Osteocyte (in vitro differentiated cells): Measurements from ENCODE around the gene CYP4B1. TPM values are rescaled to one million over a fixed set of nuclear protein-coding genes. Genes with fewer than 3 reads are reported as not detected.
A peak's percentile ranks its signal among the peaks of the same experiment; 100 is the strongest.

Source experiments
- DNase-seq: peaks from one replicate; pipeline ENCODE4 v3.0.0; 2021; ENCODE audit warnings: mixed read lengths; ENCODE audit not compliant: unreplicated experiment; ENCODE audit errors: extremely low spot score
- H3K27ac Mint-ChIP-seq: one replicate; pipeline ENCODE4 v1.8.0; 2021; ENCODE audit warnings: mild to moderate bottlenecking, mixed read lengths; ENCODE audit not compliant: unreplicated experiment
- H3K27me3 Mint-ChIP-seq: one replicate; pipeline ENCODE4 v1.8.0; 2021; ENCODE audit warnings: mixed read lengths; ENCODE audit not compliant: unreplicated experiment
- H3K36me3 Mint-ChIP-seq: one replicate; pipeline ENCODE4 v1.8.0; 2021; ENCODE audit warnings: mixed read lengths; ENCODE audit not compliant: unreplicated experiment
- H3K4me1 Mint-ChIP-seq: one replicate; pipeline ENCODE4 v1.8.0; 2021; ENCODE audit warnings: mixed read lengths; ENCODE audit not compliant: unreplicated experiment
- H3K4me3 Mint-ChIP-seq: one replicate; pipeline ENCODE4 v1.8.0; 2021; ENCODE audit warnings: mild to moderate bottlenecking, moderate library complexity, mixed read lengths; ENCODE audit not compliant: unreplicated experiment
- H3K9me3 Mint-ChIP-seq: one replicate; pipeline ENCODE4 v1.8.0; 2021; ENCODE audit warnings: mixed read lengths; ENCODE audit not compliant: unreplicated experiment
- total RNA-seq: library from RNA; stranded (reverse); gene quantifications from 2 replicates; pipeline ENCODE4 v1.2.1, GENCODE V29; 2021
- TF ChIP-seq, protein P1 (sequence below): fragments of 200-600 bp; sonication (generic); IDR thresholded peaks from 2 replicates; pipeline ENCODE4 v1.5.0; 2021; ENCODE audit warnings: antibody characterized with exemption, mild to moderate bottlenecking, moderate library complexity

The CYP4B1 gene
- total RNA-seq, 1 donor from 2014 or later: not detected

DNA sequence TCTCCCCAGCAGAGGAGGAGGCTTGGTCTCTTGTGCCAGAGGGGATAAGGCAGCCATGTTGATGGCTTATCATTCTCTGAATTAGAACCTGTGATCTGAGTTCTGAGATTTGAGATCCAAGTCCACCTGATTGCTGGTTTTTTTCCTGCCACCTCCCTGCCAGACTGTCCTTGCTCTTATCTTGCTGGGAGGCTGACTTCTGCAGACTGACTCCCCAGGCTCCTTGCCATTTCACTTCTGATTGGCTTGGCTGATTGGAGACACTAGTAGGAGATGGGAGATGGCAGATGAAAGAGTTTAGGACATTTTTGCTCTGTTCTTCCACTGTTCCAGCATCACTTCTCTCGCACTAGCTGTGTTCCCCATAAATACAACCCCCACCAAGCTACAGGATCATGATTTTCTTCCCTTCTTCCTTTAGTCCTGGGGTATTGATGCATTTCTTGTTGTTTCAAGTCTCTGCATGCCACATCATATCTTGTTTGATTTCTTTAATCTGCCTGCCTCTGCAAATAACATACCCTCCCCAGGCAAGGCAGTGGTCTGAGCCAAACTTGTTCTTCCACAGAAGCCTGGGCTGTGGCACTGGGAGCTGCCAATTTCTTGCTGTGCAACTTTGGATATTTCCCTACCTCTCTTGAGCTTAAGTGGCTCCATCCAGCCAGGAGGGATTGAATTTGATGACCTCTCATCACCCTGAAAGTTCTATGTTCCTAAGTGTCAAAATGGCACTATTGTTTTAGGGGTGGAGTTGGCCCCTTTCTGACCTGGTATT, 963 bp upstream of the CYP4B1 start:
- Mint-ChIP-seq H3K36me3 (no peaks in the 10 kb centered on the region), H3K9me3 (no peaks in the 10 kb centered on the region), H3K4me3 (no peak overlapping the region), H3K27me3 (no peaks in the 10 kb centered on the region), H3K4me1 (no peaks in the 10 kb centered on the region), H3K27ac (no peak overlapping the region)
- TF ChIP-seq, protein P1, sequence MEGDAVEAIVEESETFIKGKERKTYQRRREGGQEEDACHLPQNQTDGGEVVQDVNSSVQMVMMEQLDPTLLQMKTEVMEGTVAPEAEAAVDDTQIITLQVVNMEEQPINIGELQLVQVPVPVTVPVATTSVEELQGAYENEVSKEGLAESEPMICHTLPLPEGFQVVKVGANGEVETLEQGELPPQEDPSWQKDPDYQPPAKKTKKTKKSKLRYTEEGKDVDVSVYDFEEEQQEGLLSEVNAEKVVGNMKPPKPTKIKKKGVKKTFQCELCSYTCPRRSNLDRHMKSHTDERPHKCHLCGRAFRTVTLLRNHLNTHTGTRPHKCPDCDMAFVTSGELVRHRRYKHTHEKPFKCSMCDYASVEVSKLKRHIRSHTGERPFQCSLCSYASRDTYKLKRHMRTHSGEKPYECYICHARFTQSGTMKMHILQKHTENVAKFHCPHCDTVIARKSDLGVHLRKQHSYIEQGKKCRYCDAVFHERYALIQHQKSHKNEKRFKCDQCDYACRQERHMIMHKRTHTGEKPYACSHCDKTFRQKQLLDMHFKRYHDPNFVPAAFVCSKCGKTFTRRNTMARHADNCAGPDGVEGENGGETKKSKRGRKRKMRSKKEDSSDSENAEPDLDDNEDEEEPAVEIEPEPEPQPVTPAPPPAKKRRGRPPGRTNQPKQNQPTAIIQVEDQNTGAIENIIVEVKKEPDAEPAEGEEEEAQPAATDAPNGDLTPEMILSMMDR: no peak
- DNase-seq: no peak

DNA sequence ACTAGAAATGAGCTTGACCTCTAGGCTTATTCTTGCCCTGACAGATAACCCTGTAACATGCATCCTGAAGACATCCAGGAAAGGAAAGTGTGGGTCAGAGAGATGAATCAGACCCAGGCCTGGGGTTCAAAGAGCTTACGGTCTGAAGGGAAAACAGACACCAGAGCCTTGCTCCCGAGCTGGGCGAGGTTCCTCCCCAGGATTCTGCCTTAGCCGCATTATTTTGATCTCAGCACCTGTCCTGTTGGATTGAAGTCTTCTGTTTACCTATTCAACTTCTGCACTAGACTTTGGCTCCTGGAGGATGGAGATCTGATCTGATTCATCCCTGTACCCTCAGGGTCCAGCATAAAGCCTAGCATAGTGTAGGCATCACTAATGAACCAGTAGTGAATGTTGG, 1.9 kb downstream of the CYP4B1 start:
- Mint-ChIP-seq H3K9me3 (no peaks in the 10 kb centered on the region), H3K36me3 (no peaks in the 10 kb centered on the region), H3K4me1 (no peaks in the 10 kb centered on the region), H3K4me3 (no peak overlapping the region), H3K27me3 (no peaks in the 10 kb centered on the region), H3K27ac (no peak overlapping the region)
- DNase-seq: peak; percentile 51
- TF ChIP-seq, protein P1: no peak

DNA sequence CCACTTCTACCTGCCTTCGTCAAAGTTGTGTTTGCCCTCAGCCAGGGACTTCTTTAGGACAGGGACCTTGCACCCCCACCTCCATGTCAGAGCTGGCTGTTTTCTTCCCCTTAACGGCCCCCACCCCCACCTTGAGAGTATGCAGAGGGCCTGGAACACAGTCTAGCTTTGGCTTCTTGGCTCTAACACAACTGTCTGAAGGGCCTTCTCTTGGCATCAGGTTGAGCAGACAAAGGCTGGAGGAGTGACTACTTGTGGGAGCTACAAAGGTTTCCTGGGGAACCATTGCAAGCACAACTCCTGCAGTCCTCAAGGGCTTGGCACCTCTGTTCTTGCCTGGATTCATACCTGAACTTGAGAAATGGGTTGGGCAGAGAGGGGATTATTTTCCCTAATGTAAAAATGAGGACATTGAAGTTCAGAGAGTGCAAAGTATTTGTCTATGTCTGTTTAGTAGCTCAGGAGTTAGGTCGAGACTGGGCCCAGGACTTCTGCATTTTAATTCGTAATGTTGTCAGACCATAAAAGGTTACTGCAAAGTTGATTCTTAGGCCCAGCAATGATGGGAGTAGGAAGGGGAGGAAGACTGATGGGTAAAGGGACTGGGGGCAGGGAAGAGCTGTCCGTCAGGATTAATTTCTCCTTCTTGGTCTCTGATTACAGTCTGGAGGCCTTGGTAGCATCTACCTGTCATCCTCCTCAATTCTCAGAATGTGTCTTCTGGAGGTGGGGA, 2.6 kb downstream of the CYP4B1 start:
- Mint-ChIP-seq H3K36me3 (no peaks in the 10 kb centered on the region), H3K27ac (no peak overlapping the region), H3K9me3 (no peaks in the 10 kb centered on the region), H3K27me3 (no peaks in the 10 kb centered on the region), H3K4me3 (no peak overlapping the region), H3K4me1 (no peaks in the 10 kb centered on the region)
- TF ChIP-seq, protein P1: no peak
- DNase-seq: no peak

DNA sequence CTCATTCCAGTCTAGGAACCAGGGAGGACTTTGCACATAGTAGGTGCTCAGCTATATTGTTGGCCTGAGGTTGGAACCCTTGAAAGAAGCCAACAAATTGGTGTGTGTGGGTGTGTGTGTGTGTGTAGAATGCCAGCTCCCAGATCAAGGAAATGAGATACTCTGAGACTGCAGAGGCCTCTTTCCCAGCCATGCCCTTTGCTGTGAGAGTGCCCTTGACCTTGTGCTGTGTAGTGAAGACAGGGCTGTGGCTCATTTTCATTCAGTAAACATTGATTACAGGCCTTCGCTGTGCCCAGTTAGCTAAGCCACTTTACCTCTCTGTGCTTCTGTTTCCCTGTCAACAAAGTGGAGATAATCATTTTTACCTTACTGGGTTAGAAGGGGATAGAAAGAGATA, 3.2 kb downstream of the CYP4B1 start:
- H3K9me3 Mint-ChIP-seq: peaks cover under 1% of the 10 kb centered on the region
- no peaks in the 10 kb centered on the region for H3K36me3 Mint-ChIP-seq
- no peak overlapping the region for H3K27ac Mint-ChIP-seq
- no peaks in the 10 kb centered on the region for H3K27me3 Mint-ChIP-seq
- TF ChIP-seq, protein P1: no peak
- no peak for DNase-seq
- no peaks in the 10 kb centered on the region for H3K4me1 Mint-ChIP-seq
- no peak overlapping the region for H3K4me3 Mint-ChIP-seq

DNA sequence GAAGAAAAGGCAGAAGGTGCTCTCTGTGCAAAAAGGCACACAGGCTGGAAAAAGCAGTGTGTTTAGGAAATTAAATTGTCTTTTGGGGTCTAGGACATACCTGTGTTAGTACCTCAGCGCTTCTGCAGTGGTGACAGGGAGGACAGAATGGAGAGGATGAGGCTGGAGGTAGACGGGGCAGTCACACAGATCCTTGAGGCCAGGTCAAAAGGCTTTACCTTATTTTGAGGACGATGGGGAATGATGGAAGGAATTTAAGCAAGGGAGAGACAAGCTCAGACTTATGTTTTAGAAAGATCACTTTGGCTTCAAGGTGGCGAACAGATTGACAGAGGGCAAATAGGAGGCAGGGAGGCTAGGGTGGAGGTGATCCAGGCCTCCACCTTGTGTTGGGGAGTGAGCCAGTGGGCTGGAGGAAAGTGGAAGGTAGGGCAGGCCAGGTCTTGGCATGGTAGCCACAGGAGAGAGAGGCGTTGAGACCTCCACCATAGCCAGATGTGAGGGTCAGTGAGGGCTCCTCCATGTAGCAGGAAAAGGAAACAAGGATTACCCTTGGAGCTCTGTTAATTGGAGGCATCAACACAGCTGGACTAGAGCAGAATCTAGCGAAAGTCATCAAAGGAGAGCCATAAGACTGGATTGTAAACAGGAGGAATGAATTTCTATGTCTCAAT, 4.2 kb downstream of the CYP4B1 start:
- H3K4me3 Mint-ChIP-seq: no peak overlapping the region
- peaks cover 9% of the 10 kb centered on the region for H3K9me3 Mint-ChIP-seq
- DNase-seq: peak; percentile 76
- H3K36me3 Mint-ChIP-seq: no peaks in the 10 kb centered on the region
- H3K27me3 Mint-ChIP-seq: no peaks in the 10 kb centered on the region
- H3K27ac Mint-ChIP-seq: no peak overlapping the region
- H3K4me1 Mint-ChIP-seq: no peaks in the 10 kb centered on the region
- TF ChIP-seq, protein P1: no peak
